Islet of Langerhans (tissue), 1 donor: ENCODE data around the gene RAPGEF2.
"Not testable (repeated sequence)": the region's sequence is repeated elsewhere in the genome, so short reads cannot be mapped to it uniquely, and the experiment has no call there.

ENCODE experiments used
- FAIRE-seq: peaks from one replicate; lab custom pipeline; 2011; peaks lifted over from hg19 to GRCh38; lab: Jason Lieb, UNC

The RAPGEF2 gene

GRCh38 chr4:159101988-159102621, 774 bp upstream of the RAPGEF2 start:
- no peak for FAIRE-seq

GRCh38 chr4:159103384-159103990, 608 bp downstream of the RAPGEF2 start:
- no peak for FAIRE-seq

GRCh38 chr4:159104694-159105414, 2.0 kb downstream of the RAPGEF2 start:
- no peak for FAIRE-seq

- FAIRE-seq, result no peak
Measured at GRCh38 chr4:159105761-159106243, 2.9 kb downstream of the RAPGEF2 start.

GRCh38 chr4:159106636-159107035, 3.8 kb downstream of the RAPGEF2 start:
- no peak for FAIRE-seq

GRCh38 chr4:159107203-159107925, 4.5 kb downstream of the RAPGEF2 start:
- FAIRE-seq, result peak; percentile 55

GRCh38 chr4:159108124-159108523, 5.2 kb downstream of the RAPGEF2 start:
- FAIRE-seq, result no peak

- FAIRE-seq, result no peak
Measured at GRCh38 chr4:159110961-159111360, 8.1 kb downstream of the RAPGEF2 start.

GRCh38 chr4:159111416-159111815, 8.5 kb downstream of the RAPGEF2 start:
- FAIRE-seq, result no peak

- FAIRE-seq, result not testable (repeated sequence)
Measured at GRCh38 chr4:159113366-159113765, 10.5 kb downstream of the RAPGEF2 start.

GRCh38 chr4:159116098-159116497, 13.2 kb downstream of the RAPGEF2 start:
- not testable (repeated sequence) for FAIRE-seq

- not testable (repeated sequence) for FAIRE-seq
Measured at GRCh38 chr4:159116693-159117092, 13.8 kb downstream of the RAPGEF2 start.

- FAIRE-seq, result no peak
Measured at GRCh38 chr4:159117564-159117963, 14.7 kb downstream of the RAPGEF2 start.

- no peak for FAIRE-seq
Measured at GRCh38 chr4:159117968-159118367, 15.1 kb downstream of the RAPGEF2 start.

- no peak for FAIRE-seq
Measured at GRCh38 chr4:159121371-159121770, 18.5 kb downstream of the RAPGEF2 start.

GRCh38 chr4:159126716-159127115, 23.8 kb downstream of the RAPGEF2 start:
- FAIRE-seq, result no peak

GRCh38 chr4:159127745-159128518, 25.1 kb downstream of the RAPGEF2 start:
- FAIRE-seq, result peak; percentile 30

GRCh38 chr4:159129814-159130550, 27.1 kb downstream of the RAPGEF2 start:
- peak; percentile 77 for FAIRE-seq

- FAIRE-seq, result no peak
Measured at GRCh38 chr4:159131564-159131963, 28.7 kb downstream of the RAPGEF2 start.

GRCh38 chr4:159134429-159134828, 31.6 kb downstream of the RAPGEF2 start:
- FAIRE-seq, result no peak

GRCh38 chr4:159137176-159137575, 34.3 kb downstream of the RAPGEF2 start:
- FAIRE-seq, result no peak
